K562 (cell line): ENCODE results near the gene EGFR. TPM values are rescaled to one million over a fixed set of nuclear protein-coding genes. Genes with fewer than 3 reads are reported as not detected.

Experiments used
- ATAC-seq: fragments of 200-7000 bp; cut with Tn5 transposase; 3 replicates; pipeline ENCODE4 v1.9.1; 2020; ENCODE audit warnings: moderate library complexity
- BruUV-seq: library from RNA; stranded (reverse); fragments of 400-500 nt; replicated peaks from 2 replicates; lab custom pipeline; 2021; lab: Mats Ljungman, UMichigan
- CTCF ChIA-PET: fragments of 300-600 bp; formaldehyde crosslinking; extraction: SDS; loops from one replicate; lab custom pipeline; 2021; ENCODE audit warnings: low intra/inter-chr PET ratio; lab: Yijun Ruan, JAX
- POLR2A ChIA-PET: fragments of 300-600, 350-650 bp; sonication (Branson Sonifier 250); formaldehyde crosslinking; extraction: SDS; loops from one replicate; lab custom pipeline; 2021; ENCODE audit warnings: antibody characterized with exemption, inconsistent platforms; lab: Yijun Ruan, JAX
- DNase-seq, 4 experiments: peaks; one replicate each; pipeline versions ENCODE4 v3.0.0 to v3.0.0-alpha.2; 2011 to 2018; ENCODE audit warnings: low spot score in 3 of 4, mixed read lengths in 3 of 4; ENCODE audit errors: extremely low read depth in 1 of 4
- FAIRE-seq: peaks from 2 replicates; lab custom pipeline; 2011; peaks lifted over from hg19 to GRCh38; lab: Jason Lieb, UNC
- H2AFZ ChIP-seq: 2 replicates; pipeline ENCODE4 v1.6.0; 2011; ENCODE audit warnings: low read depth, low read length, control low read depth, inconsistent platforms
- H3K27ac ChIP-seq: fragments of 200-600 bp; 3 replicates; pipeline ENCODE4 v1.8.0; 2011; ENCODE audit warnings: low read depth, mild to moderate bottlenecking, control low read depth, inconsistent platforms, low read length, moderate library complexity, mixed read lengths; ENCODE audit errors: extremely low read depth
- H3K27me3 ChIP-seq, 2 experiments: fragments of 300-600 bp in 1 of 2; 2 replicates in 1 of 2; 3 replicates in 1 of 2; pipeline versions ENCODE4 v1.6.0 to v1.8.0; 2011; ENCODE audit warnings: inconsistent platforms in 2 of 2, low read length in 2 of 2, mild to moderate bottlenecking in 1 of 2, mixed read lengths in 1 of 2, moderate library complexity in 1 of 2; ENCODE audit not compliant: control insufficient read depth in 2 of 2, insufficient read depth in 2 of 2
- H3K36me3 ChIP-seq: fragments of 300-600 bp; 3 replicates; pipeline ENCODE4 v1.8.0; 2011; ENCODE audit warnings: mild to moderate bottlenecking, low read length, inconsistent platforms; ENCODE audit not compliant: control insufficient read depth, insufficient read depth
- H3K4me1 ChIP-seq, 2 experiments: fragments of 200-600 bp in 1 of 2; replicated peaks in 1 of 2; 2 replicates in 1 of 2; 3 replicates in 1 of 2; pipeline versions ENCODE4 v1.5.1 to v1.8.0; 2011; ENCODE audit warnings: inconsistent platforms in 2 of 2, low read length in 2 of 2, mild to moderate bottlenecking in 1 of 2, mixed read lengths in 1 of 2, moderate library complexity in 1 of 2; ENCODE audit not compliant: control insufficient read depth in 2 of 2, insufficient read depth in 2 of 2
- H3K4me2 ChIP-seq: 2 replicates; pipeline ENCODE4 v1.6.1; 2011; ENCODE audit warnings: low read length, control low read depth, inconsistent platforms, mixed read lengths; ENCODE audit not compliant: insufficient read depth
- H3K4me3 ChIP-seq: fragments of 200-600 bp; sonication (generic), shearing (Covaris generic); 2 replicates; pipeline ENCODE4 v1.5.1; 2016; ENCODE audit warnings: control low read depth, inconsistent platforms
- H3K79me2 ChIP-seq: fragments of 200-600 bp; 3 replicates; pipeline ENCODE4 v1.8.0; 2011; ENCODE audit warnings: low read length, inconsistent platforms; ENCODE audit not compliant: control insufficient read depth, insufficient read depth
- H3K9ac ChIP-seq, 2 experiments: 2 replicates each; pipeline versions ENCODE4 v1.6.0 to v1.6.1; 2011; ENCODE audit warnings: low read depth in 2 of 2, low read length in 2 of 2, control low read depth in 1 of 2, inconsistent platforms in 1 of 2, mild to moderate bottlenecking in 1 of 2, mixed read lengths in 1 of 2; ENCODE audit not compliant: insufficient read depth in 1 of 2
- H3K9me1 ChIP-seq: one replicate; pipeline ENCODE4 v1.6.0; 2011; ENCODE audit warnings: inconsistent platforms, mild to moderate bottlenecking, low read length, moderate library complexity; ENCODE audit not compliant: control insufficient read depth, insufficient read depth
- H3K9me3 ChIP-seq: replicated peaks from 2 replicates; pipeline ENCODE4 v1.5.1; 2011; ENCODE audit warnings: low read depth, low read length, inconsistent platforms; ENCODE audit not compliant: control insufficient read depth, insufficient read depth
- H4K20me1 ChIP-seq: replicated peaks from 2 replicates; pipeline ENCODE4 v1.6.1; 2011; ENCODE audit warnings: low read length, inconsistent platforms, mixed read lengths; ENCODE audit not compliant: control insufficient read depth, insufficient read depth
- BMI1 ChIP-seq: fragments of 150-350 bp; IDR thresholded peaks from 2 replicates; pipeline ENCODE4 v1.6.1; 2014; ENCODE audit warnings: low read length
- DACH1 ChIP-seq: fragments of 450-650 bp; IDR thresholded peaks from 2 replicates; pipeline ENCODE4 v1.6.1; 2018; ENCODE audit not compliant: partially characterized antibody
- ESRRB ChIP-seq: fragments of 250-450 bp; sonication (Bioruptor Pico); IDR thresholded peaks from 2 replicates; pipeline ENCODE4 v1.5.0; 2020; ENCODE audit warnings: mild to moderate bottlenecking, moderate library complexity, borderline replicate concordance
- ETV6 ChIP-seq, 3 experiments: fragments of 150-350 bp in 1 of 3; sonication (generic) in 1 of 3; formaldehyde crosslinking in 1 of 3; IDR thresholded peaks; 2 replicates each; pipeline versions ENCODE4 v1.6.1 to v1.8.0; 2014 to 2022; ENCODE audit warnings: borderline replicate concordance in 2 of 3, low read depth in 2 of 3, antibody characterized with exemption in 1 of 3, low read length in 1 of 3, mild to moderate bottlenecking in 1 of 3, missing genetic modification reagents in 1 of 3
- JUN ChIP-seq, 2 experiments: sonication (generic) in 1 of 2; formaldehyde crosslinking in 1 of 2; IDR thresholded peaks; 2 replicates each; pipeline versions ENCODE4 v1.6.1 to v1.8.0; 2012 to 2022; ENCODE audit warnings: borderline replicate concordance in 2 of 2, mild to moderate bottlenecking in 2 of 2, improper control_type of control experiment in 1 of 2, low read depth in 1 of 2, low read length in 1 of 2, missing genetic modification reagents in 1 of 2
- NONO ChIP-seq, 2 experiments: fragments of 200-400 bp in 1 of 2; fragments of 450-650 bp in 1 of 2; formaldehyde crosslinking in 1 of 2; IDR thresholded peaks; 2 replicates each; pipeline ENCODE4 v1.6.1; 2017; ENCODE audit warnings: low read depth in 2 of 2, mild to moderate bottlenecking in 2 of 2, moderate library complexity in 2 of 2, low read length in 1 of 2
- PYGO2 ChIP-seq: fragments of 450-650 bp; IDR thresholded peaks from 2 replicates; pipeline ENCODE4 v1.6.1; 2016; ENCODE audit warnings: mild to moderate bottlenecking, missing genetic modification characterization, moderate library complexity, missing compliant biosample characterization
- ZNF3 ChIP-seq: fragments of 250-450 bp; sonication (Bioruptor Pico); IDR thresholded peaks from 2 replicates; pipeline ENCODE4 v1.5.0; 2021; ENCODE audit warnings: mild to moderate bottlenecking, moderate library complexity
- WGBS: fragments of 100-300 bp; shearing (Covaris generic); methylation state at CpG from one replicate; pipeline ENCODE4 v1.1.6; 2016; ENCODE audit warnings: low coverage, mixed read lengths; ENCODE audit not compliant: insufficient coverage; ENCODE audit errors: missing lambda C conversion rate; 5-methylcytosine and 5-hydroxymethylcytosine counted together
- in situ Hi-C: fragments of 300-500 bp; cut with MboI; formaldehyde crosslinking; loops from 4 replicates; pipeline ENCODE4 v1.15.0; 2018; ENCODE audit warnings: inconsistent platforms, mixed read lengths
- intact Hi-C: fragments of 100-400 bp; cut with micrococcal nuclease; formaldehyde crosslinking; loops from 2 replicates; pipeline ENCODE4 v1.14.2; 2022
- polyA plus RNA-seq, 8 experiments: library from polyadenylated mRNA; depleted of rRNA in 4 of 8; stranded (reverse) in 5 of 8; unstranded in 3 of 8; fragments of >200 nt; fragmentation: Nextera tagmentation in 2 of 8; fragmentation: Illumina TruSeq in 1 of 8; extraction: Ambion mirVana in 2 of 8; extraction: Trizol in 1 of 8; gene quantifications; 2 replicates each; pipeline versions ENCODE4 v1.2.1 to v1.2.3, GENCODE V29; 2011 to 2014; ENCODE audit warnings: inconsistent platforms in 1 of 8, missing spikeins in 1 of 8
- total RNA-seq, 7 experiments: library from RNA; depleted of rRNA in 6 of 7; stranded (reverse); fragments of >200 nt in 6 of 7; fragmentation: Illumina TruSeq in 2 of 7; extraction: Trizol in 2 of 7; gene quantifications; 2 replicates each; pipeline versions ENCODE4 v1.2.1 to v1.2.3, GENCODE V29; 2011 to 2021; ENCODE audit warnings: low replicate concordance in 1 of 7
- TF ChIP-seq, protein P1 (sequence below), 2 experiments: fragments of 150-350 bp in 1 of 2; IDR thresholded peaks; 2 replicates each; pipeline ENCODE4 v1.6.1; 2012 to 2016; ENCODE audit warnings: low read depth in 2 of 2, low read length in 2 of 2, mild to moderate bottlenecking in 1 of 2, moderate library complexity in 1 of 2
- TF ChIP-seq, protein P2 (sequence below), 3 experiments: fragments of 200-800 bp in 1 of 3; sonication (Bioruptor generic) in 1 of 3; sonication (generic) in 1 of 3; formaldehyde crosslinking in 1 of 3; IDR thresholded peaks; 2 replicates each; pipeline versions ENCODE4 v1.6.1 to v1.8.0; 2016 to 2022; ENCODE audit warnings: mild to moderate bottlenecking in 2 of 3, missing compliant biosample characterization in 2 of 3, missing genetic modification characterization in 2 of 3, missing genetic modification reagents in 1 of 3

EGFR gene
- total and polyA plus RNA-seq, 9 of the 15 experiments (the other 6 are each of a cell fraction or from before 2014, with no cell fraction given), result 0.13 TPM; not detected in 8

DNA sequence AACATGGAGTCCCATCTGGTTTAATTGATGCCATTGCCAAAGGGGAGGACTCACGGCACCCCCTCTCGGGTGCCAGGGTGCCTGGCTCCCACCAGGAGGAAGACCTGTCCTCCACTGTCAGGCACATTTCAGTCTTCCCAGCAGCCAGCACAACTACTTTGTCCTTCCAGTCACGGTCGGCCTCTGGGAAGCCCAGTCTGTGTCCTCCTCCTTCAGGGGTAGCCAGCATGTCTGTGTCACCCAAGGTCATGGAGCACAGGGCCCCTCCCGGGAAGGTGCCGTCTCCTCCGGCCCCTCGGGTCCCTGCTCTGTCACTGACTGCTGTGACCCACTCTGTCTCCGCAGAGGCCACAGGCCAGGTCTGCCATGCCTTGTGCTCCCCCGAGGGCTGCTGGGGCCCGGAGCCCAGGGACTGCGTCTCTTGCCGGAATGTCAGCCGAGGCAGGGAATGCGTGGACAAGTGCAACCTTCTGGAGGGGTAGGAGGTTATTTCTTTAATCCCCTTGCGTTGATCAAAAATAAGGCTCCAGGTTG lies 142.4 kb downstream of the EGFR start (continued):
- TF ChIP-seq, protein P1, sequence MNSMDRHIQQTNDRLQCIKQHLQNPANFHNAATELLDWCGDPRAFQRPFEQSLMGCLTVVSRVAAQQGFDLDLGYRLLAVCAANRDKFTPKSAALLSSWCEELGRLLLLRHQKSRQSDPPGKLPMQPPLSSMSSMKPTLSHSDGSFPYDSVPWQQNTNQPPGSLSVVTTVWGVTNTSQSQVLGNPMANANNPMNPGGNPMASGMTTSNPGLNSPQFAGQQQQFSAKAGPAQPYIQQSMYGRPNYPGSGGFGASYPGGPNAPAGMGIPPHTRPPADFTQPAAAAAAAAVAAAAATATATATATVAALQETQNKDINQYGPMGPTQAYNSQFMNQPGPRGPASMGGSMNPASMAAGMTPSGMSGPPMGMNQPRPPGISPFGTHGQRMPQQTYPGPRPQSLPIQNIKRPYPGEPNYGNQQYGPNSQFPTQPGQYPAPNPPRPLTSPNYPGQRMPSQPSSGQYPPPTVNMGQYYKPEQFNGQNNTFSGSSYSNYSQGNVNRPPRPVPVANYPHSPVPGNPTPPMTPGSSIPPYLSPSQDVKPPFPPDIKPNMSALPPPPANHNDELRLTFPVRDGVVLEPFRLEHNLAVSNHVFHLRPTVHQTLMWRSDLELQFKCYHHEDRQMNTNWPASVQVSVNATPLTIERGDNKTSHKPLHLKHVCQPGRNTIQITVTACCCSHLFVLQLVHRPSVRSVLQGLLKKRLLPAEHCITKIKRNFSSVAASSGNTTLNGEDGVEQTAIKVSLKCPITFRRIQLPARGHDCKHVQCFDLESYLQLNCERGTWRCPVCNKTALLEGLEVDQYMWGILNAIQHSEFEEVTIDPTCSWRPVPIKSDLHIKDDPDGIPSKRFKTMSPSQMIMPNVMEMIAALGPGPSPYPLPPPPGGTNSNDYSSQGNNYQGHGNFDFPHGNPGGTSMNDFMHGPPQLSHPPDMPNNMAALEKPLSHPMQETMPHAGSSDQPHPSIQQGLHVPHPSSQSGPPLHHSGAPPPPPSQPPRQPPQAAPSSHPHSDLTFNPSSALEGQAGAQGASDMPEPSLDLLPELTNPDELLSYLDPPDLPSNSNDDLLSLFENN (IDR thresholded peaks at IDR 0.05; ENCODE audit: low read depth in 2 of 2, low read length in 2 of 2), result no peak
- no peak for TF ChIP-seq ZNF3 (CRISPR knock-in tag)
- TF ChIP-seq PYGO2 (tag), result no peak
- no peak for TF ChIP-seq DACH1
- no peak for TF ChIP-seq JUN (IDR thresholded peaks at IDR 0.05; ENCODE audit: borderline replicate concordance, low read depth, low read length)
- TF ChIP-seq JUN (CRISPR knock-in tag; IDR thresholded peaks at IDR 0.05; ENCODE audit: borderline replicate concordance), result no peak

DNA sequence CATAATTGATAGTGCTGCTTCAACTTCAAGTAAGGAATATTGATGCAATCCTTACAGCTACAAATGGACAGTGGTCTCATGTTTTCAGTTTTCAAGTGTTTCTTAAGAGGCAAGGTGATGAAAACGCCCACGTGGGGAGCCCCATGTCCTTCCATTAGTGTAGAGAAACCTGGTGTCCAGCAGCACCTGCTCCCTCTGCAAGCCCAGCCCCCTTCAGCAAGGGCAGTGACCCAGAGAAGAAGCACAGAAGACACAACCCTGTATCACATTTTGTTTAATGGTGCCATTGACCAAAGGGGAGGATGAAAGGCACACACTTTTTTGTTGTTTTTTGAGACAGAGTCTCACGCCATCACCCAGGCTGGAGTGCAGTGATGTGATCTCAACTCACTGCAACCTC lies 143.7 kb downstream of the EGFR start:
- ATAC-seq, result no peak
- intact Hi-C loops (no loop called here), in situ Hi-C loops (no loop called here)
- DNase-seq, result no peak
- no peak overlapping the region for H2AFZ ChIP-seq
- WGBS, result 0% methylated on average over 3 of the region's 3 CpGs
- no peaks in the 10 kb centered on the region for H3K36me3 ChIP-seq
- CTCF ChIA-PET, result no interaction called here
- no peaks in the 10 kb centered on the region for H3K79me2 ChIP-seq
- no peaks in the 10 kb centered on the region; a peak in 1 of 5 replicates for H3K4me1 ChIP-seq
- POLR2A ChIA-PET, result no interaction called here
- no TSS peak for BruUV-seq
- no peaks in the 10 kb centered on the region for H3K9me3 ChIP-seq
- H3K27ac ChIP-seq, result no peak overlapping the region
- peaks cover 5 to 26% of the 10 kb centered on the region in 2 experiments; a peak in 3 of 5 replicates for H3K27me3 ChIP-seq
- H3K9me1 ChIP-seq, result no peaks in the 10 kb centered on the region
- no peak overlapping the region for H3K9ac ChIP-seq
- no peak overlapping the region for H3K4me2 ChIP-seq
- H4K20me1 ChIP-seq, result no peaks in the 10 kb centered on the region; the same call in 1 of the 2 replicates
- no peak for FAIRE-seq
- H3K4me3 ChIP-seq, result no peak overlapping the region
- TF ChIP-seq BMI1 (no peak), NONO (IDR thresholded peaks at IDR 0.05; ENCODE audit: low read depth in 2 of 2, low read length in 1 of 2) (no peak), ETV6 (IDR thresholded peaks at IDR 0.05; ENCODE audit: borderline replicate concordance in 1 of 2, low read depth in 2 of 2, low read length in 1 of 2) (no peak), ETV6 (CRISPR knock-in tag; IDR thresholded peaks at IDR 0.05; ENCODE audit: borderline replicate concordance) (no peak), ESRRB (CRISPR knock-in tag) (no peak)
- TF ChIP-seq, protein P2, sequence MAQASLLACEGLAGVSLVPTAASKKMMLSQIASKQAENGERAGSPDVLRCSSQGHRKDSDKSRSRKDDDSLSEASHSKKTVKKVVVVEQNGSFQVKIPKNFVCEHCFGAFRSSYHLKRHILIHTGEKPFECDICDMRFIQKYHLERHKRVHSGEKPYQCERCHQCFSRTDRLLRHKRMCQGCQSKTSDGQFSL (CRISPR knock-in tag; IDR thresholded peaks at IDR 0.05), result no peak
- TF ChIP-seq, protein P2 (tag; IDR thresholded peaks at IDR 0.05), result no peak
